Measurements from ENCODE around the gene PHC3. TPM values are rescaled to one million over a fixed set of nuclear protein-coding genes. Genes with fewer than 3 reads are reported as not detected.

Gene PHC3
- total RNA-seq = 25.8 and 29.2 TPM in 2 replicates

DNA sequence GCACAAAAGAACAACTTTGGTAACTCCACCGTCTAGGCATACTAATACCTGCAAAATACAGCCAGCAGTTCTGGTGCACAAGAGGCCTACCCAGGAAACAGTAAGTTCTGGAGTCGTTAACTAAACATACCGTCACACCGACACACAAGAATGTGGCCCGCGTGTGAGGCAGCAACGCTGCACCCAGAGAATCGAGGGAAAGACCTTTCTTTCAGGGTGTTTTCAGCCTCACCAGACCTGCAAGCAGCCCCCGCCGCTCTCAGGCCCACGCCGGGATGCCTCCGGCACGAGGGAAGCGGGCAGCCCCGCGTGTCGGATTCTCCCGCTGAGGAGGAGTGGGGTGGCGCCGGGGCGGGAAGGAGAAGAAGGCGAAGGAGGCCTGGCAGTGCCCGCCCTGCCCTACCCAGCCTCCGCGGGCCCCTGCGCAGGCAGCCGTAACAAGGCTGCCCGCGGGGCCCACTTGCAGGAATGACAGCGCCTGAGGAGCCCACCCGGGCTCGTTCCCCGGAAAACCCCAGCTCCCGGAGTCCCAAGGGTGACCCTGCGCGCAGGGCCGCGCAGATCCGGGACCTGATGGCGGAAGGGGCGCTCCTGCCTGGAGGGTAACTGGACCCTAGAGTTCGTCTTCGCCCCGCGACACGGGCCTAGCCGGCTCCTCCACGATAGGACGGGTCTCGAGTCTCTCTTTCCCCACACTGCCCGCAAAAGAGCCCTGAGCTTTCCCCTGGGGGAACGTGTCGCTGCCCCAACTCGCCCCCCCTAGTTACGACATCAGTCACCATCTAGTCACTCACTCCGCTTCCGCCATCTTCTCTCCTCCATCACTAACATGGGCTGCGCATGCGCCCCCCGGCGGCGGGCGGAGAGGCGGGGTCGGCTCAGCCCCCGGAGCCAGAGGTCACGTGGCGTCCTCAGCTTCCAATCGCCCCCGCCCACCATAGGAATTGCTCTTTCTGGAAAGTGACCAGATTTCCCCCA, at the start of gene PHC3:
Gene PHC3 (minus strand): TSS at position 826 of the 978 bp plus-strand sequence. CDS start 18 bp downstream, at position 808.

DNA sequence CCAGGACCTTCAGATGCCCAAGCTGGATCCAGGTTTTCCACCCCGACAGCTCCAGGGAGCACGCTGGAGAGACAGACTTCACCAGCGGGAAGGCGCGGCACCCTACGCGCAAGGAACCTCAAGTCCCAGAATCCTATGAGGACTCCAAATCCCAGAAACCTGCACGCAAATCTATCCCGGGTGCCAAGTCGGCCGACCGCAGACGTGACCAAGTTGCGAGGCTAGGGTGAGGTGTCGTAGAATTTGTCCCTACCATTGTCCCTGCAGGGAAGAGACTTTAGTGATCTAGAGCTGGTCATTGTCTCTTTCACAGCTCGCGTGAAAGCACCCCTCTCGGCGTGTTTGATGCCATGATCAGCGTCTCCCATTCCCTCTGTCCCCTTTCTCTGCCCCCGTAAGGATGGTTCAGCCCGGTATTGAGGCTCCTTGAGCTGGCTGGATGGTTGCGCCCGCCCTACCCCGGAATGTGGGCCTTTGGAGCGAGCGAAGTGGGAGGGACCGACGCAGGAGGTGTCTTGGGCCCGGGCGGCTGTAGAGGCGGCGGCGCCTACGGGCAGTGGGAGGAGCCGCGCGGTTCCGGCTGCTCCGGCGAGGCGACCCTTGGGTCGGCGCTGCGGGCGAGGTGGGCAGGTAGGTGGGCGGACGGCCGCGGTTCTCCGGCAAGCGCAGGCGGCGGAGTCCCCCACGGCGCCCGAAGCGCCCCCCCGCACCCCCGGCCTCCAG, 40.6 kb upstream of the PHC3 start, which contains the start of gene PRKCI:
Gene PRKCI (plus strand): TSS at position 501 of the 723 bp plus-strand sequence. CDS start 246 bp downstream, outside the sequence.

Other genes with a start within 250 kb of the PHC3 start
- 48.7 and 66.2 TPM in 2 replicates for gene SEC62, start 214.9 kb downstream of the PHC3 start, total RNA-seq
- gene GPR160, start 143.7 kb downstream of the PHC3 start, total RNA-seq = 0.23 TPM in 1 of 2 replicates, not detected in the other
- gene PRKCI, start 40.7 kb upstream of the PHC3 start, total RNA-seq = 82.5 and 98.0 TPM in 2 replicates
- 172 and 261 TPM in 2 replicates for gene SKIL, start 176.0 kb upstream of the PHC3 start, total RNA-seq
- 175 and 630 TPM in 2 replicates for gene CLDN11, start 237.1 kb upstream of the PHC3 start, total RNA-seq

Measured in smooth muscle cell of the umbilical artery (primary cell).